HG02943 (cell line): ENCODE data around the gene DTWD2.

Experiments
- ATAC-seq: cut with Tn5 transposase; IDR thresholded peaks from one replicate; pipeline ENCODE4 v1.9.1; 2021; ENCODE audit warnings: mild to moderate bottlenecking, low read depth, moderate library complexity; ENCODE audit not compliant: unreplicated experiment

DTWD2 gene

DNA sequence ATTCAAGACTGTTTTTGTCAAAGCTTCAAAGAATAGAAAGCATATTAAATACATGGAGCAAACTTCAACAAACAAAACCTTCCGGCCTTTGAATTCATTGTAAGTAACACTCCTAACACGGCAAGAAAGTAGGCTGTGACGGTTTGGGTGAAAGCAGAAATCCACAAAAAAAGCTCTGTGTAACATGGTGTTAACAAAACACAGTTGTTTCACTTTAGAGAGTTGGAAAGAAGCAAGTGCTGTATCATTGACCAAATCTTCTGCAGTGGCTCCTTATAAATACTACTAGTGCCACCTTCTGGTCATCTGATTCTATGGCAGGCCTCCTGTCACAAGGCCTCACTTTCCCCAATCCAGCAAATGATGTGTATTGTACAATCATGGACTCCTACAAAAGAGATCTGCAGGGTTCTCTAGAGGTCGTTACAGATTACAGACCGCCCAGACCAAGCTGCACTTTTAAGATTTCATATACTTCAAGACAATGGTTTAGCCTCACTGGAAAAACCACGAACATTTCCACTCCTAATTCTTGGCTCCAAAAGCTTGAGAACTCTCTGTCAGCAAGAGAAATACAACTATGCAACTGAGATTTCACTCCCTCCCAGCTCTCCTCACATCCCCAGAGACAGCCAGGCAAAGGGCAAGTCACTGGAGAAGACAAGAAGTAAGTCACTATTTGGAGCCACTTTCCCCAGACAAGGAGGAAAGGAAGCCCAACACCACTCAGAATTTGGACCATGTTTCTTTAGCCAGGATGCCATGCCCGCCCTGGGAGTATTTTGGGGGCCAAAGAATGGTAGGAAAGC lies 196.2 kb downstream of the DTWD2 start:
- peak; percentile 97 for ATAC-seq

DNA sequence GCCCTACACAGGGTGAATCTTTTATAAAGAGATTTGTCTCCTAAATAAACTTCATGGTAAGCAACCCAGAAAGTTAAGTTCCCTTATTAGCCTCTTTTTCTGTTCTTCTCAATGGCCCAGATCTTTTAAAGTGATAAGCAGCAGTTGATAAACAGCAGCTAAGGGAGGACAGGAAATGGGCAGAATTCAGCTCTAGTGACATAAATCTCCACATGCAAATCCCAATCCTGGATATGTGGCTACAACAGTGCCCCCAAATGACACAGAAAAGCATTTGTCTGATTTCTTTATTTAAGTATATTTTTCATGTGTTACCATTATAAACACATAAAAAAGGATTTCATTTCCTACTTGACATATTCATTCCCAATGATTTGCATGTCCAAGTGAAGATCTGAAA lies 199.0 kb downstream of the DTWD2 start:
- no peak for ATAC-seq

DNA sequence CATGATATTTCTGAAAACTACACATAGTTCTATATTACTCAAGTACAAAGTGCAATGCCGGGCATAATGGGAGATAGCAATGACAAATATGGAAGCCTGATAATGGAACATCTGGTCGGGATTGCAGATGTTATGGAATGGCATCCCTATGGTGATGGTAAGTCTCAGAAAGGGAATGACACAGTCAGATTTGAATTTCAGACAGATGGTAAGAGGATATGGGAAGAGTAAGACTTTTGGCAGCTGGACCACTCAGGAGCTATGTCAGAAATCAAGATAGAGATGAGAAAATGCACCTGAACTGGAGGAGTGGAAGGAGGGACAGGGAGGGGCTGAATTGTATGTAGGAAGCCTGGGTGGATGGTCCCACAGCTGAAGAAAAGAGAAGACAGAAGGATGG lies 200.0 kb downstream of the DTWD2 start:
- ATAC-seq: no peak
